Neuronal stem cell (in vitro differentiated cells): ENCODE data around the gene FRYL.

ENCODE experiments used
- DNase-seq: peaks from one replicate; pipeline ENCODE4 v3.0.0-alpha.2; 2013; ENCODE audit warnings: low spot score
- H2AFZ ChIP-seq: one replicate; pipeline ENCODE4 v1.6.1; 2013; ENCODE audit warnings: mild to moderate bottlenecking, low read length, inconsistent platforms
- H2AK5ac ChIP-seq: 2 replicates; pipeline ENCODE4 v1.6.1; 2013; ENCODE audit warnings: low read depth, mild to moderate bottlenecking, inconsistent platforms, low read length, moderate library complexity, mixed read lengths
- H2BK120ac ChIP-seq: 2 replicates; pipeline ENCODE4 v1.6.1; 2013; ENCODE audit warnings: low read depth, mild to moderate bottlenecking, inconsistent platforms, low read length, moderate library complexity, mixed read lengths
- H2BK12ac ChIP-seq: one replicate; pipeline ENCODE4 v1.6.1; 2013; ENCODE audit warnings: low read length, inconsistent platforms
- H2BK15ac ChIP-seq: 2 replicates; pipeline ENCODE4 v1.6.1; 2013; ENCODE audit warnings: mild to moderate bottlenecking, low read length, inconsistent platforms, mixed read lengths
- H2BK5ac ChIP-seq: one replicate; pipeline ENCODE4 v1.6.1; 2013; ENCODE audit warnings: inconsistent platforms, mild to moderate bottlenecking, low read length, moderate library complexity
- H3K14ac ChIP-seq: one replicate; pipeline ENCODE4 v1.6.1; 2013; ENCODE audit warnings: low read length, inconsistent platforms
- H3K18ac ChIP-seq: 2 replicates; pipeline ENCODE4 v1.6.1; 2013; ENCODE audit warnings: low read length, inconsistent platforms
- H3K23ac ChIP-seq: 2 replicates; pipeline ENCODE4 v1.6.1; 2013; ENCODE audit warnings: low read depth, mild to moderate bottlenecking, mixed read lengths, low read length, inconsistent platforms; ENCODE audit not compliant: poor library complexity
- H3K27ac ChIP-seq: replicated peaks from 3 replicates; pipeline ENCODE4 v1.5.1; 2013; ENCODE audit warnings: low read length, inconsistent platforms
- H3K27me3 ChIP-seq, 3 experiments: 2 replicates each; pipeline ENCODE4 v1.6.1; 2013; ENCODE audit warnings: low read length in 3 of 3, mild to moderate bottlenecking in 2 of 3, inconsistent platforms in 1 of 3, low read depth in 1 of 3, mixed read lengths in 1 of 3, moderate library complexity in 1 of 3; ENCODE audit not compliant: control insufficient read depth in 3 of 3, insufficient read depth in 3 of 3
- H3K36me3 ChIP-seq, 2 donors: replicated peaks in 1 of 2; 2 replicates each; pipeline ENCODE4 v1.6.1; 2013; ENCODE audit warnings: low read length in 2 of 2; ENCODE audit not compliant: control insufficient read depth in 2 of 2, insufficient read depth in 2 of 2
- H3K4ac ChIP-seq: 2 replicates; pipeline ENCODE4 v1.6.1; 2013; ENCODE audit warnings: inconsistent platforms, mild to moderate bottlenecking, low read length, moderate library complexity
- H3K4me1 ChIP-seq, 2 donors: 1 replicate in 1 of 2; 2 replicates in 1 of 2; pipeline ENCODE4 v1.6.1; 2013; ENCODE audit warnings: low read length in 2 of 2, low read depth in 1 of 2; ENCODE audit not compliant: control insufficient read depth in 2 of 2, insufficient read depth in 1 of 2
- H3K4me2 ChIP-seq: one replicate; pipeline ENCODE4 v1.6.1; 2013; ENCODE audit warnings: mild to moderate bottlenecking, low read length, inconsistent platforms; ENCODE audit not compliant: insufficient read depth, poor library complexity, severe bottlenecking
- H3K4me3 ChIP-seq, 2 donors: 2 replicates each; pipeline ENCODE4 v1.5.1; 2013; ENCODE audit warnings: low read length in 2 of 2, mild to moderate bottlenecking in 2 of 2, inconsistent platforms in 1 of 2, moderate library complexity in 1 of 2
- H3K79me1 ChIP-seq: one replicate; pipeline ENCODE4 v1.6.1; 2013; ENCODE audit warnings: low read depth, mild to moderate bottlenecking, inconsistent platforms, low read length, moderate library complexity
- H3K9ac ChIP-seq: one replicate; pipeline ENCODE4 v1.6.1; 2013; ENCODE audit warnings: mild to moderate bottlenecking, low read depth, low read length, inconsistent platforms; ENCODE audit not compliant: poor library complexity
- H3K9me3 ChIP-seq, 2 donors: replicated peaks in 1 of 2; 2 replicates each; pipeline versions ENCODE3 to v1.6.1; 2013; ENCODE audit warnings: low read length in 2 of 2, mild to moderate bottlenecking in 2 of 2, inconsistent platforms in 1 of 2, low read depth in 1 of 2, mixed read lengths in 1 of 2, moderate library complexity in 1 of 2; ENCODE audit not compliant: control insufficient read depth in 2 of 2, insufficient read depth in 1 of 2
- H4K8ac ChIP-seq: one replicate; pipeline ENCODE4 v1.6.1; 2013; ENCODE audit warnings: low read depth, mild to moderate bottlenecking, inconsistent platforms, low read length, moderate library complexity
- H4K91ac ChIP-seq: one replicate; pipeline ENCODE4 v1.6.1; 2013; ENCODE audit warnings: low read length, low read depth, mild to moderate bottlenecking, inconsistent platforms; ENCODE audit not compliant: poor library complexity
- WGBS, 2 donors: extraction: QIAGEN DNeasy Blood & Tissue Kit; methylation state at CpG; one replicate each; pipeline ENCODE4 v1.1.7; 2013; ENCODE audit warnings: missing lambda C conversion rate in 2 of 2, mixed read lengths in 1 of 2; ENCODE audit not compliant: insufficient read length in 2 of 2, insufficient replicate concordance in 1 of 2; ENCODE audit errors: extremely low coverage in 2 of 2; 5-methylcytosine and 5-hydroxymethylcytosine counted together

Gene FRYL

DNA sequence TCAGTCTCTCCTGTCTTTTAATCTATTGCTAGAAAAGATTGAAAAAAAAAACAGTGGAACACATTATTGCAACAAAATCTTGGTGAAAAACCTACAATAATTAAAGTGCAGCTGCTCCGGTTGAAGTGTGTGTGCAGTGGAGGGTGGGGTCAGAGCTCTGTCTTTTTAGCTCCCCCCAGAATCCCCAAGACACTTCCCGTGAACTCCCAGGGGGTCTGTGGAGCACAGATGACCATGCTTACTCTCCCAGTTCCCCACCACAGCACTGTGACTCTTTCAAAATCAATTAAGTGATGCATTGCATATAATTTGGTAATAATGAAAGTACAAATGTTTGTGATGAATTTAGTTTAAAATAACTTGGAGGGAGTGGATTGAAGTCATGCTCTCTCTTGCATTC is 312.6 kb downstream of the FRYL start:
- Histone ChIP-seq H4K8ac (no peak overlapping the region), H2BK120ac (no peak overlapping the region), H3K4ac (no peak overlapping the region), H3K79me1 (no peaks in the 10 kb centered on the region), H3K9ac (no peak overlapping the region), H2AK5ac (no peak overlapping the region), H3K14ac (no peak overlapping the region), H3K4me2 (no peak overlapping the region), H3K27me3 (no peaks in the 10 kb centered on the region), H2AFZ (no peak overlapping the region), H3K4me3 (no peak overlapping the region), H2BK12ac (no peak overlapping the region), H3K4me1 (peaks cover 2 to 14% of the 10 kb centered on the region in 2 donors), H2BK15ac (no peak overlapping the region), H3K9me3 (no peaks in the 10 kb centered on the region), H3K18ac (no peak overlapping the region), H3K23ac (no peak overlapping the region), H2BK5ac (no peak overlapping the region), H3K36me3 (no peaks in the 10 kb centered on the region), H4K91ac (no peak overlapping the region), H3K27ac (no peak overlapping the region)
- no peak for DNase-seq
- no CpG with 5 or more reads among the region's 2 CpGs for whole genome bisulfite sequencing, 2 donors

DNA sequence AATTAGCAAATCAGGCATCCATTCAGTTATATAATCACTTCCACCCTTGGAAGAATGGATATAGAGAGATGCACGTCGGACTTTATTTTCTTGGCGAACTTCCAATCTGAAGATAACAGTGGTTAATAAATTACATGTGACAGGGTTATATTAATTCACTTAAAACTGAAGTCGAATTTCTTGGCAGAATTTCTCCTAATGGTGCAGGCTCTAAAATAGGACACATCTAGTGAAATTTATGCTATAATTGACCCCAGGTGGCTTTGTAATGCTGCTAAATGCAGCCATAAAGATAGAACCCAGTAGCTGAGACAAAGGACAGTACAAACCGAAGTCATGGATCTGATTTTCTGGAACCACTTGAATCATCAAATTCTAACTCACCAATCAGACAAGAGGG is 317.7 kb downstream of the FRYL start:
- Histone ChIP-seq H3K4me3 (no peak overlapping the region), H3K4me1 (no peaks in the 10 kb centered on the region), H3K9me3 (no peaks in the 10 kb centered on the region), H2BK120ac (no peak overlapping the region), H3K27ac (no peak overlapping the region), H2BK12ac (no peak overlapping the region), H3K14ac (no peak overlapping the region), H3K18ac (no peak overlapping the region), H3K36me3 (no peaks in the 10 kb centered on the region), H3K4ac (no peak overlapping the region), H3K79me1 (no peaks in the 10 kb centered on the region), H4K8ac (no peak overlapping the region), H3K9ac (no peak overlapping the region), H2AK5ac (no peak overlapping the region), H2AFZ (no peak overlapping the region), H3K27me3 (no peaks in the 10 kb centered on the region), H3K23ac (no peak overlapping the region), H4K91ac (no peak overlapping the region), H3K4me2 (no peak overlapping the region), H2BK15ac (no peak overlapping the region), H2BK5ac (no peak overlapping the region)
- no peak for DNase-seq
- no CpG with 5 or more reads among the region's 5 CpGs for WGBS, 2 donors

DNA sequence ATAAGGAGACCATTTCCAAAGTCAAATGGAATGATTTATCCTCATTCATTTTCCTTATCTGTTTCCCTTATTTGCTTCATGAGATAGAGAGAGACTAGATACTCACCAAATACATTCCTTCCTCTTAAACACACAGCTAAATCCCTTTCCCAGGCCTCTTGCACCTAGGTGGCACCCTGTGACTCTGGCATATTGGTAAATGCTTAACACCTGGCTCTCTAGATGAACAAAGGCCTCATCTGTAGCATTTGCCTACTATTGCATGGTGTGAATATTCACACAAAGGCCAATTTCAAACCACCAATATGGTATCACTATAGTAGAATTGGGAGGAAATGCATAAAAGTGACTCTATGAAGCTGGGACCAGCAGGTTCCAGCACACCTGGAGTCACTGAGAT is 319.1 kb downstream of the FRYL start:
- Histone ChIP-seq H2BK120ac (no peak overlapping the region), H2AFZ (no peak overlapping the region), H2AK5ac (no peak overlapping the region), H3K36me3 (no peaks in the 10 kb centered on the region), H4K91ac (no peak overlapping the region), H3K27me3 (no peaks in the 10 kb centered on the region), H2BK12ac (no peak overlapping the region), H3K9ac (no peak overlapping the region), H3K9me3 (no peaks in the 10 kb centered on the region), H3K79me1 (no peaks in the 10 kb centered on the region), H3K4ac (no peak overlapping the region), H3K14ac (no peak overlapping the region), H3K23ac (no peak overlapping the region), H3K4me1 (no peaks in the 10 kb centered on the region), H4K8ac (no peak overlapping the region), H3K4me3 (no peak overlapping the region), H3K4me2 (no peak overlapping the region), H2BK15ac (no peak overlapping the region), H3K18ac (no peak overlapping the region), H2BK5ac (no peak overlapping the region), H3K27ac (no peak overlapping the region)
- no peak for DNase-seq

DNA sequence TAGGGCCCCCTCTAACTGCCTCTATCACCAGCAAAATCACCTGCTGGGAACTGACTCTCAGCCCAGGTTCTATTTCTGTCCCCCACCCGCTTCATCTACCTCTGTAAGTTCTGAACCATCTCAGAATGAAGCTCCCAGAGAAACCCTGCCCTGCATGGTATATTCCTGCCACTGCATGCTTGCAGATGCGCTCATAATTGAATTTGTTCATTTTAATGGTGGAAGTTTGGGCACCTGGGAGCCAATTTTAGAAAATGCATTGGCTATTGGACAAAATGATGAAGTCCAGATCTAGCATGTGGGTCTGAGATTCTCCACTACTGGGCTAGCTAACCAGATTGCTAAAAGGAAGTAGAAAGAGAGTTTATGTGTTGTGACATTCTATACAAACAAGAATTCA is 325.5 kb downstream of the FRYL start:
- Histone ChIP-seq H3K4me3 (no peak overlapping the region), H4K91ac (no peak overlapping the region), H3K4me1 (no peaks in the 10 kb centered on the region), H2BK15ac (no peak overlapping the region), H3K79me1 (no peaks in the 10 kb centered on the region), H2AFZ (no peak overlapping the region), H3K27me3 (no peaks in the 10 kb centered on the region), H3K4ac (no peak overlapping the region), H4K8ac (no peak overlapping the region), H3K4me2 (no peak overlapping the region), H2BK12ac (no peak overlapping the region), H2BK120ac (no peak overlapping the region), H3K14ac (no peak overlapping the region), H3K36me3 (no peaks in the 10 kb centered on the region), H2AK5ac (no peak overlapping the region), H3K27ac (no peak overlapping the region), H2BK5ac (no peak overlapping the region), H3K9ac (no peak overlapping the region), H3K18ac (no peak overlapping the region), H3K23ac (no peak overlapping the region), H3K9me3 (no peaks in the 10 kb centered on the region)
- DNase-seq: no peak
- WGBS, 2 donors: no CpG with 5 or more reads among the region's 2 CpGs
